ENCODE results near the gene CCDC57. TPM values are rescaled to one million over a fixed set of nuclear protein-coding genes. Genes with fewer than 3 reads are reported as not detected.

Gene CCDC57
- total RNA-seq, 1 donor from 2014 or later = 15.0 TPM

GRCh38 chr17:82092995-82093751 is 119.5 kb downstream of the CCDC57 start:
- H3K9ac ChIP-seq = no peak overlapping the region
- H4K20me1 ChIP-seq (ENCODE audit: low read depth) = peaks cover 88% of the 10 kb centered on the region
- DNase-seq (ENCODE audit: low spot score) = no peak
- Mint-ChIP-seq H3K27ac (no peak overlapping the region), H3K36me3 (peaks cover 2% of the 10 kb centered on the region), H3K4me3 (no peak overlapping the region), H3K9me3 (no peaks in the 10 kb centered on the region), H3K27me3 (ENCODE audit: insufficient read depth, low read depth) (peaks cover 2% of the 10 kb centered on the region), H3K4me1 (peaks cover 2% of the 10 kb centered on the region)
- peaks cover 70% of the 10 kb centered on the region for H3K79me2 ChIP-seq (ENCODE audit: low read depth)
- TF ChIP-seq EZH2 (IDR thresholded peaks at IDR 0.05) (no peak), CTCF (IDR thresholded peaks at IDR 0.05) (no peak), EZH2phosphoT487 (IDR thresholded peaks at IDR 0.05) (no peak)
- no peaks in the 10 kb centered on the region for H3K36me3 ChIP-seq
- no peak overlapping the region for H3K27ac ChIP-seq
- H3F3A ChIP-seq (ENCODE audit: low read depth) = peaks cover 2% of the 10 kb centered on the region
- no peaks in the 10 kb centered on the region for H3K27me3 ChIP-seq
- peaks cover 18% of the 10 kb centered on the region for H3K4me1 ChIP-seq
- no peaks in the 10 kb centered on the region for H3K9me3 ChIP-seq (ENCODE audit: low read depth)
- H3K4me3 ChIP-seq = no peak overlapping the region
- no peak overlapping the region for H3K4me2 ChIP-seq
- H2AFZ ChIP-seq (replicated peaks) = no peak overlapping the region

GRCh38 chr17:82092628-82092994 is 120.0 kb downstream of the CCDC57 start:
- peaks cover 2% of the 10 kb centered on the region for H3F3A ChIP-seq (ENCODE audit: low read depth)
- TF ChIP-seq EZH2 (IDR thresholded peaks at IDR 0.05) (no peak), EZH2phosphoT487 (IDR thresholded peaks at IDR 0.05) (no peak), CTCF (IDR thresholded peaks at IDR 0.05) (no peak)
- no peak for DNase-seq (ENCODE audit: low spot score)
- Mint-ChIP-seq H3K27me3 (ENCODE audit: insufficient read depth, low read depth) (peaks cover 2% of the 10 kb centered on the region), H3K9me3 (no peaks in the 10 kb centered on the region), H3K27ac (no peak overlapping the region), H3K4me3 (no peak overlapping the region), H3K36me3 (peaks cover 2% of the 10 kb centered on the region), H3K4me1 (peaks cover 2% of the 10 kb centered on the region)
- H3K27ac ChIP-seq = no peak overlapping the region
- no peaks in the 10 kb centered on the region for H3K9me3 ChIP-seq (ENCODE audit: low read depth)
- peaks cover 18% of the 10 kb centered on the region for H3K4me1 ChIP-seq
- H3K4me3 ChIP-seq = no peak overlapping the region
- H3K4me2 ChIP-seq = no peak overlapping the region
- peaks cover 93% of the 10 kb centered on the region for H4K20me1 ChIP-seq (ENCODE audit: low read depth)
- H3K79me2 ChIP-seq (ENCODE audit: low read depth) = peaks cover 66% of the 10 kb centered on the region
- H3K9ac ChIP-seq = no peak overlapping the region
- no peaks in the 10 kb centered on the region for H3K36me3 ChIP-seq
- H2AFZ ChIP-seq (replicated peaks) = no peak overlapping the region
- no peaks in the 10 kb centered on the region for H3K27me3 ChIP-seq

- Histone ChIP-seq H2AFZ (replicated peaks) (no peak overlapping the region), H3K4me1 (peaks cover 17% of the 10 kb centered on the region), H3K27me3 (no peaks in the 10 kb centered on the region), H4K20me1 (ENCODE audit: low read depth) (peaks cover 93% of the 10 kb centered on the region), H3K4me3 (no peak overlapping the region), H3K4me2 (no peak overlapping the region), H3F3A (ENCODE audit: low read depth) (peaks cover 2% of the 10 kb centered on the region), H3K9me3 (ENCODE audit: low read depth) (no peaks in the 10 kb centered on the region), H3K27ac (no peak overlapping the region), H3K36me3 (no peaks in the 10 kb centered on the region), H3K79me2 (ENCODE audit: low read depth) (peaks cover 61% of the 10 kb centered on the region), H3K9ac (no peak overlapping the region)
- Mint-ChIP-seq H3K4me1 (peaks cover 2% of the 10 kb centered on the region), H3K9me3 (no peaks in the 10 kb centered on the region), H3K4me3 (no peak overlapping the region), H3K36me3 (peaks cover 2% of the 10 kb centered on the region), H3K27ac (no peak overlapping the region), H3K27me3 (ENCODE audit: insufficient read depth, low read depth) (peaks cover 2% of the 10 kb centered on the region)
- TF ChIP-seq EZH2 (IDR thresholded peaks at IDR 0.05) = no peak
- TF ChIP-seq EZH2phosphoT487 (IDR thresholded peaks at IDR 0.05) = no peak
- TF ChIP-seq CTCF (IDR thresholded peaks at IDR 0.05) = no peak
- DNase-seq (ENCODE audit: low spot score) = no peak
Observed at GRCh38 chr17:82092094-82092586, 120.5 kb downstream of the CCDC57 start.
